ENCODE measurements around the gene CBFA2T2. TPM values are rescaled to one million over a fixed set of nuclear protein-coding genes. Genes with fewer than 3 reads are reported as not detected.
A peak's percentile ranks its signal among the peaks of the same experiment; 100 is the strongest.

Gene CBFA2T2
- polyA plus RNA-seq, 3 donors, result 1.7 to 9.7 (median 4.9) TPM

- no peak for TF ChIP-seq CTCF (IDR thresholded peaks at IDR 0.05)
- Mint-ChIP-seq H3K27ac (peak within 1 kb of the TSS in 3 of 7 donors; percentile 10 to 46 (median 20)), H3K4me1 (peaks cover 29% of the 10 kb centered on the region), H3K27me3 (ENCODE audit: low read depth in 3 of 3) (peaks cover 2 to 3% (median 2%) of the 10 kb centered on the region in 3 donors), H3K36me3 (peaks cover 0 to 5% of the 10 kb centered on the region in 2 donors), H3K4me3 (peak within 1 kb of the TSS; percentile 82 to 91), H3K9me3 (peaks cover 0 to 3% (median 0%) of the 10 kb centered on the region in 7 donors)
- H3K79me2 ChIP-seq (ENCODE audit: insufficient read depth, low read length), result no peaks in the 10 kb centered on the region
- H3K9ac ChIP-seq (ENCODE audit: insufficient read depth, low read length, poor library complexity, severe bottlenecking), result peak within 1 kb of the TSS; percentile 59
- intact Hi-C loops (cut with micrococcal nuclease), result loop anchor here (5.0 to 10.0 kb wide), 3 partner anchors 177 to 333 kb away; partner anchors contain the start of gene RALY (in 2 of the 2)
- no peaks in the 10 kb centered on the region for H3K36me3 ChIP-seq (replicated peaks in 1 of 2; ENCODE audit: control insufficient read depth in 1 of 2, insufficient read depth in 2 of 2, low read length in 2 of 2)
- peak within 1 kb of the TSS; percentile 91 for H3K4me2 ChIP-seq (replicated peaks; ENCODE audit: extremely low read depth, low read length, poor library complexity, severe bottlenecking)
- no peaks in the 10 kb centered on the region for H4K20me1 ChIP-seq (ENCODE audit: insufficient read depth, low read length)
- no peaks in the 10 kb centered on the region for H3K9me3 ChIP-seq (replicated peaks in 1 of 2; ENCODE audit: control insufficient read depth in 1 of 2, insufficient read depth in 1 of 2, low read length in 2 of 2)
- 100% methylated on average over 4 of the region's 10 CpGs for WGBS (ENCODE audit: insufficient coverage)
- peak within 1 kb of the TSS in 1 of 2 donors; percentile 78 for H3K27ac ChIP-seq (ENCODE audit: low read depth in 1 of 2, low read length in 2 of 2)
- no peak for DNase-seq
- H3K4me3 ChIP-seq (replicated peaks in 1 of 3; ENCODE audit: low read depth in 2 of 3, low read length in 3 of 3), result peak within 1 kb of the TSS; percentile 35 to 91 (median 76)
- no peaks in the 10 kb centered on the region for H3K27me3 ChIP-seq (ENCODE audit: control insufficient read depth in 2 of 2, insufficient read depth in 2 of 2, low read length in 2 of 2)
- peak within 1 kb of the TSS; percentile 99 for H2AFZ ChIP-seq (ENCODE audit: insufficient read depth, low read depth, low read length, poor library complexity, severe bottlenecking)
- H3K4me1 ChIP-seq (ENCODE audit: control insufficient read depth in 1 of 2, insufficient read depth in 2 of 2, low read length in 2 of 2), result peaks cover 26 to 39% of the 10 kb centered on the region in 2 donors
Observed at GRCh38 chr20:33662172-33662571, 172.3 kb downstream of the CBFA2T2 start, which contains the start of gene C20orf144. Gene C20orf144 (plus strand): TSS chr20:33662327. CDS start chr20:33662346, 19 bp downstream.

- H3K4me1 ChIP-seq (ENCODE audit: control insufficient read depth in 1 of 2, insufficient read depth in 2 of 2, low read length in 2 of 2), result peaks cover 37 to 51% of the 10 kb centered on the region in 2 donors
- no peaks in the 10 kb centered on the region for H3K9me3 ChIP-seq (replicated peaks in 1 of 2; ENCODE audit: control insufficient read depth in 1 of 2, insufficient read depth in 1 of 2, low read length in 2 of 2)
- Mint-ChIP-seq H3K27me3 (ENCODE audit: low read depth in 3 of 3) (peaks cover 2 to 3% (median 2%) of the 10 kb centered on the region in 3 donors), H3K4me3 (peak overlapping the region; percentile 82 to 91), H3K4me1 (peaks cover 36% of the 10 kb centered on the region), H3K9me3 (peaks cover 0 to 3% (median 0%) of the 10 kb centered on the region in 7 donors), H3K27ac (peak overlapping the region in 6 of 7 donors; percentile 30 to 81 (median 68)), H3K36me3 (peaks cover 0 to 5% of the 10 kb centered on the region in 2 donors)
- peak overlapping the region; percentile 59 for H3K9ac ChIP-seq (ENCODE audit: insufficient read depth, low read length, poor library complexity, severe bottlenecking)
- peak; percentile 69 to 82 (median 77) for DNase-seq
- under 1% methylated on average over 83 of the region's 84 CpGs for WGBS (ENCODE audit: insufficient coverage)
- peak overlapping the region; percentile 99 for H2AFZ ChIP-seq (ENCODE audit: insufficient read depth, low read depth, low read length, poor library complexity, severe bottlenecking)
- no peaks in the 10 kb centered on the region for H3K27me3 ChIP-seq (ENCODE audit: control insufficient read depth in 2 of 2, insufficient read depth in 2 of 2, low read length in 2 of 2)
- peak overlapping the region; percentile 91 for H3K4me2 ChIP-seq (replicated peaks; ENCODE audit: extremely low read depth, low read length, poor library complexity, severe bottlenecking)
- peaks cover 5% of the 10 kb centered on the region for H4K20me1 ChIP-seq (ENCODE audit: insufficient read depth, low read length)
- H3K27ac ChIP-seq (ENCODE audit: low read depth in 1 of 2, low read length in 2 of 2), result peak overlapping the region; percentile 62 to 78
- H3K79me2 ChIP-seq (ENCODE audit: insufficient read depth, low read length), result no peaks in the 10 kb centered on the region
- H3K36me3 ChIP-seq (replicated peaks in 1 of 2; ENCODE audit: control insufficient read depth in 1 of 2, insufficient read depth in 2 of 2, low read length in 2 of 2), result no peaks in the 10 kb centered on the region
- H3K4me3 ChIP-seq (replicated peaks in 1 of 3; ENCODE audit: low read depth in 2 of 3, low read length in 3 of 3), result peak overlapping the region; percentile 35 to 91 (median 76)
- intact Hi-C loops (cut with micrococcal nuclease), result loop anchor here (5.0 to 10.0 kb wide), 3 partner anchors 179 to 331 kb away; partner anchors contain the start of gene RALY (in 2 of the 2)
- no peak for TF ChIP-seq CTCF (IDR thresholded peaks at IDR 0.05)
Observed at GRCh38 chr20:33663161-33664084, 173.5 kb downstream of the CBFA2T2 start.

Data from CD14-positive monocyte (primary cell).